Activated T-helper 2 cell treated with anti-CD3 and anti-CD28 coated beads, Interferon-gamma antibody, Interleukin-2, Interleukin-4, amounts not matched to agents 10 μg/mL and 5 μg/mL and 100 μg/mL, durations not matched to agents 14 hours and 24 hours and 36 hours (primary cell): Measurements from ENCODE around the gene ZNF853. TPM values are rescaled to one million over a fixed set of nuclear protein-coding genes. Genes with fewer than 3 reads are reported as not detected.
"Not testable (repeated sequence)": the region's sequence is repeated elsewhere in the genome, so short reads cannot be mapped to it uniquely, and the experiment has no call there.

Experiments
- DNase-seq: peaks from one replicate; pipeline ENCODE4 v3.0.0; 2021; ENCODE audit warnings: low spot score
- H3K27ac Mint-ChIP-seq: one replicate; pipeline ENCODE4 v1.8.0; 2021; ENCODE audit warnings: mixed read lengths
- H3K27me3 Mint-ChIP-seq: one replicate; pipeline ENCODE4 v1.8.0; 2021; ENCODE audit warnings: low read depth, mixed read lengths
- H3K36me3 Mint-ChIP-seq: one replicate; pipeline ENCODE4 v1.8.0; 2021; ENCODE audit warnings: low read depth, mixed read lengths
- H3K4me1 Mint-ChIP-seq: one replicate; pipeline ENCODE4 v1.8.0; 2021; ENCODE audit warnings: low read depth, mixed read lengths
- H3K4me3 Mint-ChIP-seq: one replicate; pipeline ENCODE4 v1.8.0; 2021; ENCODE audit warnings: low read depth, mild to moderate bottlenecking, moderate library complexity, mixed read lengths
- H3K9me3 Mint-ChIP-seq: one replicate; pipeline ENCODE4 v1.8.0; 2021; ENCODE audit warnings: mixed read lengths
- intact Hi-C: fragments of 100-400 bp; cut with micrococcal nuclease; formaldehyde crosslinking; loops from one replicate; pipeline ENCODE4 v1.15.1; 2023
- total RNA-seq: library from RNA; stranded (reverse); gene quantifications from 2 replicates; pipeline ENCODE4 v1.2.3, GENCODE V29; 2022

Gene ZNF853
- total RNA-seq, 1 donor from 2014 or later, result 0.23 TPM

DNA sequence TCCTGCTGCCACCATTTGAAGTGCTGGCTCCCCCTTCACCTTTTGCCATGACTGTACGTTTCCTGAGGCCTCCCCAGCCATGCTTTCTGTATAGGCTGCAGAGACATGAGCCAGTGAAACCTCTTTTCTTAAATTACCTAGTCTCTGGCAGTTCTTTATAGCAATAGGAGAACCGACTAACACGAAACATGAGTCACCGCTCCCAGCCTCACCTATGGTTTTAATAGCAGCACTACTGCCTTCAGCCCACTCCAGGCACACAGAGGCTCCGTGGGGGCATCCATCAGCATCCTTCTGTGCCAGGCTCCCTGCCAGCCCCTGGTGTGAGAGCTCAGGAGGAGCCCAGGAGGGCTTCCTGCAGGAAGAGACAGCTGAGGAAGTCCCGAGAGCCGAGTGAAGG lies 16.2 kb downstream of the ZNF853 start:
- Mint-ChIP-seq H3K4me1 (no peaks in the 10 kb centered on the region), H3K9me3 (no peaks in the 10 kb centered on the region), H3K27ac (no peak overlapping the region), H3K36me3 (no peaks in the 10 kb centered on the region), H3K27me3 (no peaks in the 10 kb centered on the region), H3K4me3 (no peak overlapping the region)
- intact Hi-C loops, result no loop called here
- DNase-seq, result no peak

DNA sequence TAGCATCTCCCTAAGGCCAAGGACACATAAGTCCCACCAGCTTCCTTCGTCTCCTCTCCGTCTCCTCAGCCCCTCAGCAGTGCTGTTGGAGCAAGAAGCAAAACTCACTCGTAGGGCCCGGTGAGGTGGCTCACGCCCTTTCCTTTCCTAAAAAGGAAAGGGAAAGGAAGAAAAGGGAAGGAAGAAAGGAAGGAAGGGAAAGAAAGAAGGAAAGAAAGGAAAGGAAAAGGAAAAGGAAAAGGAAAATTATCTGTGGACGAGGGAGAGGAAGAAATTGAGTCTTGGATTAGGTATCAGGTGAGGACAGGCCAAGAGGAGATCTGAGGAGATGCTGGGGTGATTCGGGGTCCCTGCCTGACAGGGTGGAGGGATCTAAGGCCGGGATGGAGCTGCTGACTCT lies 18.6 kb downstream of the ZNF853 start:
- H3K27me3 Mint-ChIP-seq, result no peaks in the 10 kb centered on the region
- intact Hi-C loops, result no loop called here
- H3K9me3 Mint-ChIP-seq, result no peaks in the 10 kb centered on the region
- H3K4me1 Mint-ChIP-seq, result peaks cover 12% of the 10 kb centered on the region
- H3K4me3 Mint-ChIP-seq, result peak overlapping the region; percentile 22
- H3K36me3 Mint-ChIP-seq, result peaks cover 8% of the 10 kb centered on the region
- H3K27ac Mint-ChIP-seq, result no peak overlapping the region
- DNase-seq, result no peak

DNA sequence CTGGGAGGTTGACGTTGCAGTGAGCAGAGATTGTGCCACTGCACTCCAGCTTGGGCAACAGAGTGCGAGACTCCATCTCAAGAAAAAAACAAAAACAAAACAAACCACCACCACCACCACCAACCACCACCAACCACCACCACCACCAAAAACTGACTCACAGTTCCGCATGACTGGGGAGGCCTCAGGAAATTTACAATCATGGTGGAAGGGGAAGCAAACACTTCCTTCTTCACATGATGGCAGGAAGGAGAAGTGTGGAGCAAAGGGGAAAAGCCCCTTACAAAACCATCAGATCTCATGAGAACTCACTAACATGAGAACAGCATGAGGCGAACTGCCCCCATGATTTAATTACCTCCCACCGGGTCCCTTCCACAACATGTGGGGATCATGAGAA lies 19.6 kb downstream of the ZNF853 start:
- H3K9me3 Mint-ChIP-seq, DNase-seq, H3K4me3 Mint-ChIP-seq, H3K27ac Mint-ChIP-seq, H3K27me3 Mint-ChIP-seq: not testable (repeated sequence)
- Mint-ChIP-seq H3K4me1 (peaks cover 16% of the 10 kb centered on the region), H3K36me3 (peaks cover 18% of the 10 kb centered on the region)
- intact Hi-C loops, result loop anchor here (5.0 kb wide), 1 partner anchor 43 kb away; the partner anchor contains the start of gene INTS15

DNA sequence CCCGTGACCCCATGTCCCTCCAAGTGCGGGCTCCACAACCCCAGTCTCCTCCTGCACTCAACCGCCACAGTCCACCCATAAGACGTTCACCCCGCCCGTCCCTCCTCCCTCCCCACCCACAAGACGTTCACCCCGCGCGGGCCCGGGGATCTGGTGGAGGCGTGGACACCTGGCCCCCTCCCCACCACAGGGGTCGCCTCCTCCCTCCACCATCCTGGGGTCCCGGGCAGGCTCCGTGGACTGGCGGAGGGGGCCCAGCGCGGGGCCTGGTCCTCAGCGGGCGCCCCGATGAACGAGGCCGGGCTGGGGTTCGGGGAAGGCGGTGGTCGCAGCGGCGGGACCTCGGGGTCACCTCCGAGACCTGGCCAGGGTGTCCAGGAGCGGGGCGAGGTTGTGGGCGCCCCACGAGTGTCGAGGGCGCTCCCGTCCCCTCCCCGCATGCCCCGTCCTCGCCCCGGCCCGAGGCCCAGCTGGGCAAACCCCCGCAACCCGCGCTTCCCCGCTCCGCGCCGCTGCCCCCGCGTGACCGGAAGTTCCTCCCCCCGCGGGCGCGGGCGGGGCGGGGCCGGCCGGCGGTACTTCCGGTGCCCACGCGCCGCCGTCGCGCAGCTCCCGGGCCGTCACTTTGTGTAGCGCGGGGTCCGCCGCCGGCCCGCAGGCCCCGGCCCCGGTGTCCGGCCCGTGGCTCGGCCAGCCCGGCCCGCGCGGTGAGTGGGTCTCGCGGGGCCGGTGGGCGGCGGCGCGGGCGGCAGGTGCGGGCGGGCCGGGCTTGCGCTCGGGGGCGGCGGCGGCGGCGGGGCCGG lies 21.5 kb downstream of the ZNF853 start, which contains the start of gene ZNF316:
ZNF316 (plus strand) TSS at position 578 of the 803 bp plus-strand sequence. CDS start 5,092 bp downstream, outside the sequence.
- peak within 1 kb of the TSS; percentile 87 for H3K4me3 Mint-ChIP-seq
- peaks cover 18% of the 10 kb centered on the region for H3K4me1 Mint-ChIP-seq
- intact Hi-C loops, result loop anchor here (5.0 kb wide), 1 partner anchor 45 kb away; the partner anchor contains the start of gene INTS15
- no peaks in the 10 kb centered on the region for H3K27me3 Mint-ChIP-seq
- H3K9me3 Mint-ChIP-seq, result no peaks in the 10 kb centered on the region
- H3K27ac Mint-ChIP-seq, result peak within 1 kb of the TSS; percentile 80
- H3K36me3 Mint-ChIP-seq, result peaks cover 33% of the 10 kb centered on the region
- peak; percentile 45 for DNase-seq

DNA sequence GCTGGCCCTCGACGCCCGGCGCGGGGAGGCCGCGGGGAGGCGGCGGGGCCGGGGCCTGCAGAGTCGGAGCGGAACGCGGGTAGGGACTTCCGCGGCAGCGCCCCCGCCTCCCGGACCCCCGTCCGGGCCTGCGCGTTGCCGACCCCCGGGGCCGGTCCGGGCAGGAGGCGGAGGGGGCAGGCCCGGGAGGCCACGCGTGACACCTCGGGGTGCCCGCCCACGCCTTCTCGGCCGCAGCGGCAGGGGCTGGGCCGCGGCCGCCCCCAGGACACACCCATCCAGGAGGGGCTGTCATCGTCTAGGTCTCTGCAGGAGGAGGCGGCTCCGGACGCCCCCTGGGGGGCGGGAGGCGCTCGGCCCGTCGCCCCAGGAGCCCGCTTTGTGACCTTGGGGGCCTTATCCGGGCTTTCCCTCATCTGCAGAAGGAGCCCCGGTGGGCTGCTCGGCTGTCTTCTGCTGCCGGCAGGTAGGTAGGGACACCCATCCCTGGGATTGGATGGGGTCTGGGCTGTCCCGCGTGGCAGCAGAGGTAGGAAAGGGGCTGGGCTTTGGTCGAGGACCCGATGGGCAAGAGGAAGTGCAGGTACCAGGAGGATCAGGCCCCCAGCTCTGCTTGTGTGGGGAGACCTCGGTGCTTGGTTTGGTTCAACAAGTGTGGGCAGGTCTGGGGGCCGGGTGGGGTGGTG lies 22.3 kb downstream of the ZNF853 start:
- peaks cover 41% of the 10 kb centered on the region for H3K36me3 Mint-ChIP-seq
- intact Hi-C loops, result loop anchor here (5.0 kb wide), 1 partner anchor 45 kb away; the partner anchor contains the start of gene INTS15
- peaks cover 18% of the 10 kb centered on the region for H3K4me1 Mint-ChIP-seq
- H3K9me3 Mint-ChIP-seq, result no peaks in the 10 kb centered on the region
- peak overlapping the region; percentile 80 for H3K27ac Mint-ChIP-seq
- H3K27me3 Mint-ChIP-seq, result no peaks in the 10 kb centered on the region
- H3K4me3 Mint-ChIP-seq, result peak overlapping the region; percentile 87
- DNase-seq, result peak; percentile 32

DNA sequence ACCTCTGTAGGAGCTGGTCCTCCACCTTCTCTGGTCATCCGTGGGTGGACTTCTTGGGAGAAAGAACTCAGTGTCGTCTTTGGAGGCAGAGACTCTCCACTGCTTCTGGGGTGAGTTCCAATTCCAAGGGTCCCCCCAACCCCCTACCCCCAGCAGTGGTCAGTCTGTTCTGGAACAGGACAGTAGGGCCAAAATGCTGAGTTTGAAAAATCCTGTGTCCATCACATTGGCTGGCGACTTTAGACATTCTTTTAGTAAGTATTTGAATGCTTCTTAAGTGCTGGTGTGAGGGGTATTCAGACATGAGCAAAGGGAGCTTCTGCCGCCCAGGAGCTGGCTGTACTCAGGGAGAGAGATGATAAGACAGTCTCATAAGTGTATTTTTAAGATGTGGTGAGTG lies 23.6 kb downstream of the ZNF853 start:
- intact Hi-C loops, result loop anchor here (5.0 kb wide), 1 partner anchor 47 kb away; the partner anchor contains the start of gene INTS15
- DNase-seq, result no peak
- H3K27me3 Mint-ChIP-seq, result no peaks in the 10 kb centered on the region
- peak overlapping the region; percentile 57 for H3K4me3 Mint-ChIP-seq
- peaks cover 51% of the 10 kb centered on the region for H3K36me3 Mint-ChIP-seq
- no peaks in the 10 kb centered on the region for H3K9me3 Mint-ChIP-seq
- H3K4me1 Mint-ChIP-seq, result peaks cover 18% of the 10 kb centered on the region
- H3K27ac Mint-ChIP-seq, result peak overlapping the region; percentile 55

DNA sequence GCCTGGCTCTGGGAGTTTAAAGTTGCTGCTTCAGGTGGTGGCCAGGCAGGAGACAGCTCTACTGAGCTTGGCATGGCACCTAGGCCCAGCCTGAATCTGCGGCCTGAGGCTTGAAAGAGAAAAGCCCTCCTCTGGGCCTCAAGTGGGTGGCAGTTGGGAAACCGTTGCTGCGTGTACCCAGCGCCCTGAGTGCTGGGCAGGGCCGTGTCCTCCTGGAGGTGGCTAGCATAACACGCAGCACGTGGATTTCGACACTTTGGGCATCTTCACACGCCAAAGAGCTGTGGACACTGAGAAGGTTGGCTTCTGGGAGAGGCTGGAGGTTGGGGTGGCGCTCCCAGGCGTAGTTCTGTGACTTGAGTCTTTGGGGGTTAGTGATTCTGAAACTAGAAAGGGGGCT lies 24.2 kb downstream of the ZNF853 start:
- Mint-ChIP-seq H3K27ac (no peak overlapping the region), H3K4me1 (peaks cover 18% of the 10 kb centered on the region), H3K36me3 (peaks cover 52% of the 10 kb centered on the region), H3K27me3 (no peaks in the 10 kb centered on the region), H3K4me3 (peak overlapping the region; percentile 57), H3K9me3 (no peaks in the 10 kb centered on the region)
- no peak for DNase-seq
- intact Hi-C loops, result loop anchor here (5.0 kb wide), 1 partner anchor 47 kb away; the partner anchor contains the start of gene INTS15

DNA sequence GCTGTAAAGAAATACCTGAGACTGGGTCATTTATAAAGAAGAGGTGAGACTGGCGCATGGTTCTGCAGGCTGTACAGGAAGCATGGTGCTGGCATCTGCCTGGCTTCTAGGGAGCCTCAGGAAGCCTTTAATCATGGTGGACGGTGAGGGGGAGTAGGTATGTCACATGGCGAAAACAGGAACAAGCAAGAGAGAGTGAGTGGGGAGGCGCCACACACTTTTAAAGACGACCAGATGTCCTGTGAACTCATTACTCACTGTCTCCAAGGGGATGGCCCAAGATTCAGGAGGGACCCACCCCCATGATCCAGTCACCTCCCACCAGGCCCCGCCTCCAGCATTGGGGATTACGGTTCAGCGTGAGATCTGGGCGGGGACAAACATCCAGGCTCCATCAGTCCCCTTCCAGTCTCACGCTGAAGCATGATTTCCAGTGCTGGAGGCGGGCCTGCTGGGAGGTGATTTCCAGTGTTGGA lies 24.9 kb downstream of the ZNF853 start:
- H3K27me3 Mint-ChIP-seq, result no peaks in the 10 kb centered on the region
- H3K4me3 Mint-ChIP-seq, result peak overlapping the region; percentile 10
- intact Hi-C loops, result no loop called here
- peaks cover 59% of the 10 kb centered on the region for H3K36me3 Mint-ChIP-seq
- H3K9me3 Mint-ChIP-seq, result no peaks in the 10 kb centered on the region
- DNase-seq, result no peak
- peak overlapping the region; percentile 25 for H3K27ac Mint-ChIP-seq
- H3K4me1 Mint-ChIP-seq, result peaks cover 18% of the 10 kb centered on the region

DNA sequence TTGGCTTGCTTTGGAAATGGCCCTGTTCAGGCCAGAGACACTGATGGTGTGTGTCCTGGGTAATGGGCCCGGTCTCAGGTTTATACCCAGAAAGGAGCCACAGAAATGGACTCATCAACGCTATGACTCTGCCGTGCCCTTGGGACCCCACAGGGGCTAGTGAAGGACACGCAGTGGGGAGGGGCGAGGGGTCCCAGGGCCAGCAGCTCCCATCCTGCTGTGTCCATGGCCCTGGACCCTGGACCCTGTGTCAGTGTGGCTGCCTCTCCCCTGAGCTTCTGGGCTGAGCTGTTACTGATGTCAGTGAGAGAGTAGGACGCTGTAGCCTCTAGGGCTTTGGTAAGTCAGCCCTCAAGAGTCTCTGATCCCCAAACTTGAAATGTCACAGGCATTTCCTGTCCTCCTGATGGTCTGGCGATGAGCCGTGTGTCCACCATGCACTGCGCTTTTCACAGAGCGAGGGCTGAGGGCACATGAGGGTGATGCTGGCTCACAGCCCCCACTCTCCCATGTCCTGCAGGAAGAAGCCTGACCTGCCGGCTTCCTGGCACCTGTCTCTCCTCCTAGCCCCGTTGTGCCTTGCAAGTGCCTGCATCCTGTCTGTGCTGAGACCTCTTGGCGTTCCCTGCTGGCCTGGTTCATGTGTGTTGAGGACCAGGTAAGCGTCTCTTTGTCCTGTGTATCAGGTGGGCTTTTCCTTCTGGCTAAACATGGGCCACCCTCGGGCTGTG lies 26.1 kb downstream of the ZNF853 start:
- no peak overlapping the region for H3K4me3 Mint-ChIP-seq
- H3K36me3 Mint-ChIP-seq, result peaks cover 67% of the 10 kb centered on the region

DNA sequence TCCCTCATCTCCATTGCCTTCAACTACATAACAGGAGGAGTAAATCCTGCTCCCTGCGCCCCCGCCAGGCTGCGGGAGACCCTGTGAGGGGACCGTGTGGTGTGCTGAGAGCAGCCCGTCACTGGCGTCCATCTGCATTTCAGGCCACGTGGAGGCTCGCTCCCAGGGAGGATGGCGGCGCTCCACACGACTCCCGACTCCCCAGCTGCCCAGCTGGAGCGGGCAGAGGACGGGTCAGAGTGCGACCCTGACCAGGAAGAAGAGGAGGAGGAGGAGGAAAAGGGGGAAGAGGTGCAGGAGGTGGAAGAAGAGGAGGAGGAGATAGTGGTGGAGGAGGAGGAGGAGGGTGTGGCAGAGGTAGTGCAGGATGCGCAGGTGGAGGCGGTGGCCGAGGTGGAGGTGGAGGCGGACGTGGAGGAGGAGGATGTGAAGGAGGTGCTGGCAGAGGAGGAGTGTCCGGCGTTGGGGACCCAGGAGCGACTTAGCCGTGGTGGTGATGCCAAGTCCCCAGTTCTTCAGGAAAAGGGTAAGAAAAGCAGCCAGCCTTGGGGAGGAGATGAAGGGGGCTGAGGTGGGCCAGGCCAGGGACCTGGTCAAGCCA lies 26.9 kb downstream of the ZNF853 start:
- peaks cover 74% of the 10 kb centered on the region for H3K36me3 Mint-ChIP-seq
- H3K4me3 Mint-ChIP-seq, result no peak overlapping the region
- H3K9me3 Mint-ChIP-seq, result no peaks in the 10 kb centered on the region
- intact Hi-C loops, result no loop called here
- no peak for DNase-seq
- no peaks in the 10 kb centered on the region for H3K27me3 Mint-ChIP-seq
- H3K27ac Mint-ChIP-seq, result no peak overlapping the region
- H3K4me1 Mint-ChIP-seq, result peaks cover 18% of the 10 kb centered on the region

More for the DNA sequence above, 26.1 kb downstream of the ZNF853 start:
- no peaks in the 10 kb centered on the region for H3K27me3 Mint-ChIP-seq
- no peaks in the 10 kb centered on the region for H3K9me3 Mint-ChIP-seq
- no peak overlapping the region for H3K27ac Mint-ChIP-seq
- H3K4me1 Mint-ChIP-seq, result peaks cover 18% of the 10 kb centered on the region
- DNase-seq, result no peak
- intact Hi-C loops, result no loop called here

DNA sequence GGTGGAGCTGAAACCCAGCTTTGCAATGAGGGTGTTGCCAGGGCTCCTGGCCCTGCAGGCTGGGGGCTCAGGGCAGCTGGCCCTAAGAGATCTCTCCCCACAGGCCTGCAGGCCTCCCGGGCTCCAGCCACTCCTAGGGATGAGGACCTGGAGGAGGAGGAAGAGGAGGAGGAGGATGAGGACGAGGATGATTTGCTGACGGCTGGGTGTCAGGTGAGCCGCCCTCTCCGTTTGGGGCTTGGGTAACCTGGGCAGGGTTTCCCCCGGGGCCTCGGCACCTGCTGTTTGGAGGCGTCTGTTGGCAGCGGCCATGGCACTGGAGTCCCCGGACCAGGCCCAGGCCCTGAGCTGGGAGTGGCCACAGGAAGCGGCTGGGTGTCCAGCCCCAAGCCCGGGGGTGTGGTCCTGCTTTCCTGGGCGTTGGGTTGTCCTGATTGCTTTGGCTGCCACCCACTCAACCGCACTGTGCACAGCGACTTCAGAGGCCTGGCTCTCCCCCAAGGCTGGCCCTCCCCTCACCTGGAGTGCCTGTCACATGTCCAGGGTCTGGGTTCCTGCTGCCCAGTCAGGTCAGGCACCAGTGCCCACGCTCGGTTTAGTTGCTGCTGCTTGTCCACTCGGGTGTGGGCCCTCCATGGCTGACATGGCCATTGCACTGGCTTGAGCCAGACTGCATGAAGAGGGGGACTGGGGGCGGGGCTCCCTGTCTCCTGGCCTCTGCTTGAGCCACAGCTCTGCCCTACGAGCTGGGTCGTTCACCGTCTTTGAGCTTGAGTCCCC lies 27.6 kb downstream of the ZNF853 start:
- DNase-seq, result no peak
- Mint-ChIP-seq H3K27ac (no peak overlapping the region), H3K9me3 (no peaks in the 10 kb centered on the region), H3K4me1 (peaks cover 15% of the 10 kb centered on the region), H3K36me3 (peaks cover 77% of the 10 kb centered on the region), H3K4me3 (no peak overlapping the region), H3K27me3 (no peaks in the 10 kb centered on the region)
- intact Hi-C loops, result no loop called here
